ENCODE measurements around the gene ULBP3.

The ULBP3 gene

DNA sequence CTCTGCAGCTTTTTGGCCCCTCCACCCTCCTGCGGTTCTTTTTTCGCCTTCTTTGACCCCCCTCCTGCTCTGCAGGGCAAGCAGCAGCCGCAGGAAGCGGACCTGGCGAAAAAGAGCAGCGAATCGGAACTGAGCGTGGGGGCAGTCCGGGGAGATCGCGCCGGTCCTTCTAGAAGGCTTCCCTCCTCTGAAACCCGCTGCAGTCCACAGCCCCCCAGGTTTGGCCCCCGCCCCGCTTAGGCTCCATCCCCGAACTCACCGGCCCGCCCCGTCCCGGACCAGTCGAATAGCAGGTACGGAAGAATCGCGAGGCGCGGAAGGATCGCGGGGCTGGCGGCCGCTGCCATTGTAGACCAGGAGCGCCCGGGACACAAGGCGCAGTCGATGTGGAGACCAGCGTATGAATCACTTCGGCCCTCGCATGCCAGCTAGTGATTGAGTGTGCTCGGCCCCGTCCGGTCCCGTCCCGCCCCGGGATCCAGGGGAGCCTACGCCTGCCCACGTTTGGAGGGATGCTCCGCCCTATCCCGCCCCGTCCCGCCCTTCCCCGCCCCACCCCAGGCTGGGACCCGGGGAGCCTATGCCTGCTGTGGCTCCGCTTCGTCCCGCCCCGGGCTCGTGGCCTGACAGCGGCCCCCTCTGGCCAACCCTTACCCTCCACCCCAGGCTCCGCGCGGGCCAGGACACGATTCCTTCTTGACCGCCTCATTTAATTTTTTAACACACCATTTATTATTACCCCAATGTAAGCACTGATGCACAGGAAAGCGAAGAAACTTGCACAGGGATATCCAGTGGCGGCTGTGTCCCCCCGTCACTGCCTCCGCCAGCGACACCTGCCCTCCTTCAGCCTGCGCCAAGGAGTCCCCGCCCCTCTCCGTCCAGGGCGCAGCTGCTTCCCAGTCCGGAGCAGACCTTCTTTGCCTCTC, at the start of gene ULBP3:
TSS of gene ULBP3 (minus strand) at position 402 of the 929 bp plus-strand sequence. CDS start at position 347, 55 bp downstream.
- DNase-seq (ENCODE audit: low spot score) = peak; percentile 66
- H3K27me3 Mint-ChIP-seq (ENCODE audit: low read depth) = peaks cover 35% of the 10 kb centered on the region
- no peaks in the 10 kb centered on the region for H3K9me3 Mint-ChIP-seq
- peak within 1 kb of the TSS; percentile 79 for H3K4me3 Mint-ChIP-seq
- H3K4me1 Mint-ChIP-seq (ENCODE audit: low read depth) = peaks cover 17% of the 10 kb centered on the region
- H3K27ac Mint-ChIP-seq = no peak within 1 kb of the TSS
- no peaks in the 10 kb centered on the region for H3K36me3 Mint-ChIP-seq (ENCODE audit: low read depth)

DNA sequence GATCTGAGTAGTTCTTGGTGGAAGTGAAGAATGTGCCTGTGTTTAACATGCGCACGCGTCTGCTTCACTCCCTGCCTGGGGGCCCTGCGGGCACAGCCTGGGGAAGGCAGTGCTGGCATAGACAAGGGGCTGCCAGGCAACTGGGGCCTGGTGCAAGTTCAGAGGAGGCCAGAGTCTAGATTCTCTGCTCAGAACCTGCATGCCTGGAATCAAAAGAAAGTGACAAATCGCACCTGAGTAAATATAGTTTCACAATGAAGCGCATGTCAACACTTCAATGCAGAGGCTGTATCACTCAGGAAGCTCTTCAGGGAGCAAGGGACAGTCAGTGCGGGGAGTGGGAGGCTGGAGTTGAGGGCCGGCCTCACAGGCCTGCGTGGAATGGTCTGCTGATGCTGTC, 49.7 kb upstream of the ULBP3 start:
- H3K27ac Mint-ChIP-seq = no peak overlapping the region
- no peak overlapping the region for H3K4me3 Mint-ChIP-seq
- H3K4me1 Mint-ChIP-seq (ENCODE audit: low read depth) = peaks cover 8% of the 10 kb centered on the region
- DNase-seq (ENCODE audit: low spot score) = no peak
- H3K9me3 Mint-ChIP-seq = no peaks in the 10 kb centered on the region
- H3K27me3 Mint-ChIP-seq (ENCODE audit: low read depth) = peaks cover 21% of the 10 kb centered on the region
- H3K36me3 Mint-ChIP-seq (ENCODE audit: low read depth) = no peaks in the 10 kb centered on the region

DNA sequence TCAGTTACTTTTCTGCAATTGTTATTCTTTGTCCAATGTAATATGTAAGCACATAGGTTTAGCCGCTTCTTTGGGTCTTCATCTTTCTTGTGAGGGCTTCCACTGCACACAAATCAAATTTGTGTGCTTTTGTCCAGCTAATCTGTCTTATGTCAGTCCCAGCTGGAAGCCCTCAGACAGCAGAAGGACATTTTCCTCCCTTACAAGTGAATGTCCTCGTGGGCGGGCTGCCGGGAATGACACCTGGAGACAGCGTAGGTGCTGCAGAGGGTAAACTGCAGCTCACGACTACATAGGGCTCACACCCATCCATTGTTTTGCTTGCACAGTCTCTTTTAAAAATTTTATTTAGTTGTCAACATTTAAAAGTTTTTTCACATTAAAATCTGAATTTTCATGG, 49.3 kb upstream of the ULBP3 start:
- H3K27me3 Mint-ChIP-seq (ENCODE audit: low read depth) = peaks cover 19% of the 10 kb centered on the region
- H3K9me3 Mint-ChIP-seq = no peaks in the 10 kb centered on the region
- H3K4me1 Mint-ChIP-seq (ENCODE audit: low read depth) = peaks cover 5% of the 10 kb centered on the region
- H3K27ac Mint-ChIP-seq = no peak overlapping the region
- H3K36me3 Mint-ChIP-seq (ENCODE audit: low read depth) = no peaks in the 10 kb centered on the region
- no peak overlapping the region for H3K4me3 Mint-ChIP-seq
- no peak for DNase-seq (ENCODE audit: low spot score)

DNA sequence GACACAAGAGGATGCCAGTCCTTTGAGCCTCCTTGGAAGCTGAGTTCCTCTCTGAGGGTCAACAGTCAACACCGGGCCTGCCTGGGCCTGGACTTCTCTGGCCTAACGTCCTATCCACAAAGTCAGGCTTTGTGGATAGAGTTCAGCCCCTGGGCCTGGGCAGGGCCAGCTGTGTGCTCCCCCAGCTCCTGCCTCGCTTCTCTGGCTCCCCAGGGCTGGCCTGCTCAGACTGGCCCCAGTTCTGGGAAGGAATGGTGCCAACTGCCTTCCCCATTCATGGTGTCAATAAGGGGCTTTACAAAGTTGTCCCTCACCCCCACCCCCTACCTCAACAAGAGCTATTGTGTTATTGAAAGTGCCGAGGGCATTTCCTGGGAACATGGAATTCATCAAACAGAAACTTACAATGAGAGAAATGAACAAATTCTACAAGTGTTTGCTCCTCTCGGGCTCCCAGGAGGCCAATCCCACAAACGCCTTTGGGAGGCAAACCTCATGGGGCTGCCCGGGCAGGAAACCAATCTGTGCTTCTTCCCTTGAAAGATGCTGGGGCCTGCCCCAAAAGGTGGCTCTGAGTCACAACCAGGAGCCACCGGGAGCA, 47.4 kb upstream of the ULBP3 start:
- Mint-ChIP-seq H3K4me3 (no peak overlapping the region), H3K27me3 (ENCODE audit: low read depth) (peaks cover 12% of the 10 kb centered on the region), H3K4me1 (ENCODE audit: low read depth) (peaks cover 5% of the 10 kb centered on the region), H3K36me3 (ENCODE audit: low read depth) (no peaks in the 10 kb centered on the region), H3K27ac (no peak overlapping the region), H3K9me3 (no peaks in the 10 kb centered on the region)
- no peak for DNase-seq (ENCODE audit: low spot score)

DNA sequence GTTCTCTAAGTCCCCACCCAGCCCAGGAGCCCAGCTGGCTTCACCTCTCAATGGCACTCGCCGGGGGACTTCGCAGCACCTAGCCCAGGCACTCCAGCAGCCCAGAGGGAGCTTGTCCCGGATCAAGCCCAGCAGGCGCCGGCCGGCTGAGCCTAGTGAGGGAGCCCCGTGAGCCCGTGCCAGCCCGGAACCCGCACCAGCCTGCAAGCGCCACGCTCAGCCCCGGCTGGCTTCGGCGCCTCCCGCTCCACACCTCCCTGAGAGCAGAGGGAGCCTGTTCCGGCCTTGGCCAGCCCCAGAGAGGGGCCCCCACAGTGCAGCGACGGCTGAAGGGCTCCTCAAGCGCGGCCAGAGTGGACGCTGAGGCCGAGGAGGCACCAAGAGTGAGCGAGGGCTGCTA, 46.8 kb upstream of the ULBP3 start:
- H3K36me3 Mint-ChIP-seq (ENCODE audit: low read depth) = no peaks in the 10 kb centered on the region
- H3K27me3 Mint-ChIP-seq (ENCODE audit: low read depth) = peaks cover 13% of the 10 kb centered on the region
- DNase-seq (ENCODE audit: low spot score) = no peak
- H3K27ac Mint-ChIP-seq = no peak overlapping the region
- H3K9me3 Mint-ChIP-seq = no peaks in the 10 kb centered on the region
- no peak overlapping the region for H3K4me3 Mint-ChIP-seq
- H3K4me1 Mint-ChIP-seq (ENCODE audit: low read depth) = peaks cover 5% of the 10 kb centered on the region

DNA sequence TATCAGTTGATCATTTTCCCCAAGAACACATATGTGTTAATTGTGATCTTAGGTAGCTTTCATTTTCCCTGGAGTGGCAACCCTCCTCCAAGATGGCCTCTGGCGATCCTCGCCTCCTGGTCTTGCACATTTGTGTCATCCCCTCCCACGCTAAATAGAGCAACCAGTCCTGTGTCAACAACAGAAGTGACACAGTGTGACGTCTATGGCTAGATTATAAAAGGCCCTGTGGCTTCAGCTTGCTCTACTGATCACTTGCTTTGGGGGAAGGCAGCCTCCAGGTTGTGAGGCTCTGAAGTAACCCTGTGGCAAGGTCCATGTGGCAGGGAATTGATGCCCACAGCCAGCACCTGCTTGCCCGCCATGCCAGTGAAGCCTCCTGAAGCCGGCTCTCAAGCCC, 43.3 kb upstream of the ULBP3 start:
- Mint-ChIP-seq H3K4me1 (ENCODE audit: low read depth) (no peaks in the 10 kb centered on the region), H3K9me3 (no peaks in the 10 kb centered on the region), H3K4me3 (no peak overlapping the region), H3K27me3 (ENCODE audit: low read depth) (peaks cover 5% of the 10 kb centered on the region), H3K27ac (no peak overlapping the region), H3K36me3 (ENCODE audit: low read depth) (no peaks in the 10 kb centered on the region)
- DNase-seq (ENCODE audit: low spot score) = no peak

DNA sequence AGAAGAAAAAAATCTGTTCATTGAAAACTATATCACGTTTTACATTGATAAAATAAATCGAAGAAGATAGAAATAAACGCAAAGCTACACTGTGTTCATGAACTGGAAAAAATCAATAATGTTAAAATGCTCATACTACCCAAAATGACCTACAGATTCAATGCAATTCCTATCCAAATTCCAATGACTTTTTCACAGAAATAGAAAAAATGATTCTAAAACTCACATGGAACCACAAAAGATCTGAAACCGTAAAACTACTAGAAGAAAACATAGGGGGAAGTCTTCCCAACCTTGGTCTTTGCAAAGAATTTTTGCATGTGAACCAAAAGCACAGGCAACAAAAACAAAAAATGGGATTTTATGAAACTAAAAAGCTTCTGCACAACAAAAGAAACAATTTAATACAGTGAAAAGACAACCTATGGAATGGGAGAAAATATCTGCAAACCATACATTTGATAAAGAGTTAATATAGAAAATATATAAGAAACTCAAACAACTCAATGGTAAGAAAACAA, 33.9 kb upstream of the ULBP3 start:
- no peak overlapping the region for H3K4me3 Mint-ChIP-seq
- no peaks in the 10 kb centered on the region for H3K9me3 Mint-ChIP-seq
- no peak overlapping the region for H3K27ac Mint-ChIP-seq
- DNase-seq (ENCODE audit: low spot score) = no peak
- H3K36me3 Mint-ChIP-seq (ENCODE audit: low read depth) = no peaks in the 10 kb centered on the region
- no peaks in the 10 kb centered on the region for H3K4me1 Mint-ChIP-seq (ENCODE audit: low read depth)
- H3K27me3 Mint-ChIP-seq (ENCODE audit: low read depth) = peaks cover 8% of the 10 kb centered on the region

DNA sequence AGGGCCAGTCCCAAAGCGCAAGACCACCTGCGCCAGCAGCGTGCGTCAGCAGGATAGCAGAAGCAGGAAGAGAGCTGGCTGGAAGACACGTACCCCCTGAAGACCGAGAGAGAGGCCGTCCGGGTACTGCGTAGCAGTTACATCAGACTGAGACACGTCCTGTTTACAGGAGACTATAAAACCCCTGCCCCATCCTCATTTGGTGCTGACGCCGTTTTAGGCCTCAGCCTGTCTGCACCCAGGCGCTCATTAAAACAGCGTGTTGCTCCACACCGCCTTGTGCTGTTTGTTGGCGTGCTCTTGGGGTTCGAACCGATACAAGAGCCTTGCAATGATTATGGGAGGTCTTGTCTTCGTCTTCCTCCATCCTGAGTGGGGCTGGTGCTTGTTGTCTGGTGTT, 31.8 kb upstream of the ULBP3 start:
- no peak for DNase-seq (ENCODE audit: low spot score)
- H3K27ac Mint-ChIP-seq = no peak overlapping the region
- no peaks in the 10 kb centered on the region for H3K9me3 Mint-ChIP-seq
- no peaks in the 10 kb centered on the region for H3K4me1 Mint-ChIP-seq (ENCODE audit: low read depth)
- no peak overlapping the region for H3K4me3 Mint-ChIP-seq
- peaks cover 8% of the 10 kb centered on the region for H3K27me3 Mint-ChIP-seq (ENCODE audit: low read depth)
- no peaks in the 10 kb centered on the region for H3K36me3 Mint-ChIP-seq (ENCODE audit: low read depth)

DNA sequence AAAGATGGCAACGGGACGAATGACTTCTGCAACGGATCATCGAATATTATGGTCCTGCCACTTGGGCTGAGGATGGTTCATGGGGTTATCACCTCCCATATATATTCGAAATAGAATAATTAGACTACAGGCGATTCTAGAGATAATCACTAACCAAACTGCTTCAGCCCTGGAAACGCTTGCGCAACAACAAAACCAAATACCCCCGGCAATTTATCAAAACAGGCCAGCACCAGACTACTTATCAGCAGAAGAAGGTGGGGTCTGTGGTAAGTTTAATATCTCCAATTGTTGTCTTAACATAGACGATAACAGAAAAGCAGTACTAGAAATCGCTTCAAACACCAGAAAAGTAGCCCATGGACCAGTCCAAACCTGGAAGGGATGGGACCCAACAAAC, 31.0 kb upstream of the ULBP3 start:
- no peaks in the 10 kb centered on the region for H3K4me1 Mint-ChIP-seq (ENCODE audit: low read depth)
- H3K36me3 Mint-ChIP-seq (ENCODE audit: low read depth) = no peaks in the 10 kb centered on the region
- no peaks in the 10 kb centered on the region for H3K9me3 Mint-ChIP-seq
- no peak overlapping the region for H3K27ac Mint-ChIP-seq
- DNase-seq (ENCODE audit: low spot score) = no peak
- peaks cover 9% of the 10 kb centered on the region for H3K27me3 Mint-ChIP-seq (ENCODE audit: low read depth)
- no peak overlapping the region for H3K4me3 Mint-ChIP-seq

DNA sequence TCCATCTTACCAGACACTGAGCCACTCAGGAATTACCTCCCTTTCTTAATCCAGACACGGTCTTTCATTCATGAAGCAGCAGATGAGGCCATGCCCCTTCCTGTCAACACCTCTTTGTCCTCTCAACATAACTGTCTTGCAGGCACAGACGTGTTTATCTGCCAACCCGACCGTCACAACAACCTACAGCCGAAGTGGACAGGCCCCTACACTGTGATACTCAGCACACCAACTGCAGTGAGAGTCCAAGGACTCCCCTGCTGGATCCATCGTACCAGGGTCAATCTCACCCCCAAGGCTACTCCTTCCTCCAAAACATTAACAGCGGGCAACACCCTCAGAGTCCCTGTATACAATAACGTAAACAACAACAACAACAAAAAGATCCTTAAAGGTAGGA, 30.6 kb upstream of the ULBP3 start:
- H3K27ac Mint-ChIP-seq = no peak overlapping the region
- no peaks in the 10 kb centered on the region for H3K36me3 Mint-ChIP-seq (ENCODE audit: low read depth)
- H3K4me3 Mint-ChIP-seq = no peak overlapping the region
- peaks cover 9% of the 10 kb centered on the region for H3K27me3 Mint-ChIP-seq (ENCODE audit: low read depth)
- H3K9me3 Mint-ChIP-seq = no peaks in the 10 kb centered on the region
- no peaks in the 10 kb centered on the region for H3K4me1 Mint-ChIP-seq (ENCODE audit: low read depth)
- DNase-seq (ENCODE audit: low spot score) = no peak

DNA sequence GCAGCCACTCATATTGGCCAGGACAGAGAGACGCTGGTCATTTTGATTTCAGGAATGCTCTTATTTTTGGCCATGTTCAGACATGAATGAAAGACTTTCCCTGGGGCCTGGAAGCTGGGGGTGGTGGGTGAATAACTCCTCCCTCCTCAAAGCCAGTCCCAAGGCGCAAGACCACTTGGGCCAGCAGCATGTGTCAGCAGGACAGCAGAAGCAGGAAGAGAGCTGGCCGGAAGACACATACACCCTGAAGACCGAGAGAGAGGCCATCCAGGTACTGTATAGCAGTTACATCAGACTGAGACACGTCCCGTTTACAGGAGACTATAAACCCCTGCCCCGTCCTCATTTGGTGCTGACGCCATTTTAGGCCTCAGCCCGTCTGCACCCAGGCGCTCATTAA, 29.2 kb upstream of the ULBP3 start:
- no peaks in the 10 kb centered on the region for H3K4me1 Mint-ChIP-seq (ENCODE audit: low read depth)
- peaks cover 7% of the 10 kb centered on the region for H3K27me3 Mint-ChIP-seq (ENCODE audit: low read depth)
- DNase-seq (ENCODE audit: low spot score) = no peak
- no peak overlapping the region for H3K4me3 Mint-ChIP-seq
- no peaks in the 10 kb centered on the region for H3K36me3 Mint-ChIP-seq (ENCODE audit: low read depth)
- H3K9me3 Mint-ChIP-seq = no peaks in the 10 kb centered on the region
- H3K27ac Mint-ChIP-seq = no peak overlapping the region

DNA sequence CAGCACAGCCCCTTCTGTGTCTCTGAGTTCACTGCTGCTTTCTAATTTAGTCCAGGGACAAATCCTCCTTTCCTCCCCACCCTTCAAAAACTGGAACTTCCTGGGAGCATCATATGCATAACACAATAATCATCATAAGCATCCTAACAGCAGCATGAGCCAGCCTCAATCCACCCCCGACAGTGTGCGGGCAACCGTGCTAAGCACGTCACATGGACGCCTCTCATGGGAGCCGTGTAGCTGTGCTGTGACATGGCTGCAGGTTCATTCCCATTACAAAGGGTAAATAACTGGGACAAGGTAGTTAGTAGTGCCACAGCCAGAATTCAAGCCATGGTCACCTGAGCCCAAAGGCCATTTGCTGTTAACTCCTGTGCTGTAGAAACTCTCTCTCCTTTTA, 24.5 kb upstream of the ULBP3 start:
- Mint-ChIP-seq H3K36me3 (ENCODE audit: low read depth) (no peaks in the 10 kb centered on the region), H3K27ac (no peak overlapping the region), H3K27me3 (ENCODE audit: low read depth) (peaks cover 7% of the 10 kb centered on the region), H3K4me1 (ENCODE audit: low read depth) (no peaks in the 10 kb centered on the region), H3K9me3 (no peaks in the 10 kb centered on the region), H3K4me3 (no peak overlapping the region)
- no peak for DNase-seq (ENCODE audit: low spot score)

DNA sequence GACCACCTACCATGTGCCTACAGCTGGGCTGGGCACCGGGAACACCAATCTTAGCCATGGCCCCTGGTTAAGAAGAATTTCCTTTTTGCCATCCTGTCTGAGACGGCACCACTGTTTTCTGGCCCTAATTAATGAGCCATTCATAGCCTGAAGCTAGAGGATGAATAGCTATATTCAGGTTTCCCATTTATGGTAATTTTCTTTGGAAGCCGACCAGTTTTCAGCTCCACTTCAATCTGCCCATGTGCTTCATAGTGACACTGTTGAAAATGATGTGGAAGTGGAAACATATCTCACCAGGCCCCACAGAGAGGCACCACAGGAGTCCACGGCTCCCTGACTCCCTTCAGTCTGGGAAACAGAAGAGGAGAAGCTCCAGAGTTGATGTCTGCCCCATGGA, 22.6 kb upstream of the ULBP3 start:
- Mint-ChIP-seq H3K4me1 (ENCODE audit: low read depth) (no peaks in the 10 kb centered on the region), H3K4me3 (no peak overlapping the region), H3K27ac (no peak overlapping the region), H3K27me3 (ENCODE audit: low read depth) (peaks cover 13% of the 10 kb centered on the region), H3K9me3 (no peaks in the 10 kb centered on the region), H3K36me3 (ENCODE audit: low read depth) (no peaks in the 10 kb centered on the region)
- DNase-seq (ENCODE audit: low spot score) = no peak

DNA sequence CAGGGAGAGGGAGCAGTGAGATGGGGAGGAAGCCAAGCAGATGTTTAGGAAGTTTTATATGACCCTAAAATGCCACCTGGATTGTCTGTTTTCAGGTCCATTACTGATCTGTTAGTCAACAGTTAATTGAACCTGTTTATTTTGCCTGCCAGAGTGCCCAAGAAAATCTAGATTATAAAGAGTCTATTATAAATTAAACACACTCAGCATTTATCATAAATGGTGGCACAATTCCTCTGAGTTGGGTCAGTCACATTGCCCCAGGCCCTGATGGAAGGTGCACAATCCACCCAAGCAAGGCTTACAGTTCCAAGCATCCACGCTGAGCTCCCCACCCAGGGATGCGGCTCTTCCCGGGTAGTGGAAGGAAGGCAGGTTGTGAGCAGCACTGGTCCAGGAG, 21.4 kb upstream of the ULBP3 start:
- no peak for DNase-seq (ENCODE audit: low spot score)
- H3K36me3 Mint-ChIP-seq (ENCODE audit: low read depth) = no peaks in the 10 kb centered on the region
- H3K27me3 Mint-ChIP-seq (ENCODE audit: low read depth) = peaks cover 15% of the 10 kb centered on the region
- H3K4me3 Mint-ChIP-seq = no peak overlapping the region
- no peaks in the 10 kb centered on the region for H3K9me3 Mint-ChIP-seq
- H3K4me1 Mint-ChIP-seq (ENCODE audit: low read depth) = no peaks in the 10 kb centered on the region
- H3K27ac Mint-ChIP-seq = no peak overlapping the region

Data from T-helper 2 cell treated with Interferon-gamma antibody and Interleukin-4, amounts not matched to agents 5 μg/mL and 100 μg/mL, for 36 hours (primary cell).